ENCODE results near the gene CNTNAP2.

CNTNAP2 gene

DNA sequence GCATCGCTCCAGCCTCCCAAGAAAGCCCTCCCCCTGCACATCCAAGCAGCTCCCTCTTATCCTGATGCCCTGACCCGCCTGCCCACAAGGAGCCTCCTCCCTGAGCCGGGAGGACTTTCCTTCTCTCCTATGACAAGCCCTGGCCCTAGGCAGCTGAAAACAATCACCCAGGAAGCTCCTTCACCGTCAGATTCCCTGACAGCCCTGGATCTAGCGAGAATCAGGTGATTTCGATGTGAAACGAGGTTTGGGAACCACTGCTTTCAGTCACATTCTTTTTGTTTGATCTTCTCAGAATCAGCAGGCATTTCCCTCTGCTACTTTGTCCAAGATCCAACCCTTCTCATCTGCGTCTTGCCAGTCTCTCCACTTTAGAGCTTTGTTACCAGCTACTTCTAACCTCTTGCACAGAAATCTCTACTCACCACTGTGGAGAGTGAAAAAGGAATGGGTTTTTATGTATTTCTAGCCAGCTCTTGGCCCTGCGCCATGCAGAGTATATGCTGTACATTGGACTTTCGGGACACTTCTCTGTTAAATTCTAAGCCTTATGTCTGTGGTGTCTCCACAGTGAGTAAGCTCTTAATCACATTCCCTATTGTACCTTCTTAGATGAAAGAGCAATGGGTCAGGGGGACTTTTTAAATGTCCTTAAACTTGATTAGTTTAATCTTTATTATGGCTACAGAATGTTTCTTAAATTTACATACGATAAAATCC, 2220.8 kb downstream of the CNTNAP2 start:
- no peak for DNase-seq

DNA sequence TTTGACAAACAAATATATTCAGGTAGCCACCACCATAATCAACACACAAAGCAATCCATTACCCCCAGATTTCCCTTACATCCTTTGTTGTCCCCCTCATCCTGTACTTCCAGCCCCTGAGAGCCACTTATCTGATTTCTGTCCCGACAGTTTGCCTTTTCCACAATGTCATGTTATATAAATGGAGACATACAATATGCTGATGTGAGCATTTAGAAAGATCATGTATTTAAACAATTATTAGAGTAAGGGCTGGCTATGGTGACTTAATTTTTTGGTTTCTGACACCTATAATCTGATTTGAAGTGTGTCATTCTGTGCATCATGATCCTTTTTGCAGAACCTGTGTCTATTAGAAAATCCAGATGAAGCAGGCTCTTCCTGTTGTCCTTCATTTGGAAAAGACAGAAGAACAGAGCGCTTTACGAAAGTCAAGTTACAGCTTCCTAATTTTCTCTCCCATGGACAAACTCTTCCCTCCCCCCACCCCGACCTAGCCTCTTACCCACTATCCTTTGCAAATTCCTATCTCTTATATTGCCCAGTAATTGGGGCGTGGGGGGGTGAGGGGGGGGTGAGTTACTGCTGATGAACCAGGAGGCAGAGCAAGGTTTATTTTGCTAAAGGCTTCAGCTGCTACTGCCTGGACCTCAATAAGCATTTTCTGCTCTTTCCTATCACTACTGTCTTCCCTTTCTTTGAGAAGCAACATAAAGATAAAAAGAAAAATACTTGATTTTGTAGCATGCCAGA, 2221.6 kb downstream of the CNTNAP2 start:
- DNase-seq, result no peak

DNA sequence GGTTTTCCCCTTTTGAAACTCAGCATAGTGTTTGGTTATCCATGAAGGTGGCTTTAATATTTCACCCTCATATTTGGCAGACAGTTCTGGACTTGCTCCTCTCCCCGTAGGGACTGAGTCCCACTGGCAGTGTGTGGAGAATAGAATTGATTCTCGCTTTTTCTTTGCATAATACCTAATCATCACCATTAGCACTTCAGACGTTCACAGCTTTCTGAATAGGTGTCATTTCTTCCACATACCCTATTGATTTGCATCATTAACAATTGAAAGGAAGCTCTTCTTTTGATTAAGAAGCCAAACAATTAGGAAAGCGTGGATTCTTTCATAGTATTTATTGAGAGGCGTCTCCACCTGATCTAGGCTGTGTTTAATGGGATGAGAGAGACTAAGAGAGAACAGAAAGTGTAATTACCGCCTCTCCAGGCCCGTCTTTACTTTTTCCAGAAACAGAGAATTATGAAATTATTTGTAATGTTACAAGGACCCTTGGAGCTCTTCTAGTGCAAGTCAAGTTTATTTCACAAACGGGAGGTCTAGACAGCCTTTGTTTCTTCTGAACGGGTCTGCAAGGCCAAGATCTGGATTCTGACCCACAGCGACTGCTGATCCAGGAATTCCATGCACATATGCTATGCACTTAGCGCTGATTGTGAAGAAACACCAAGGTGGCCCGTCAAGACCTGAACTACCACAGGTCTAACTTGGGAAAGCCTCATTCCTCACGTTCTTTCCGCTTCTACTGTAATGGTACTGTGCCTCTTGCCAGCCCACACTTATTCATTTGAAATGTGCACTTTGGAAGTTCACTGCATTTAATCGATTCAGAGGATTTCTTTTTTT, 2224.1 kb downstream of the CNTNAP2 start:
- no peak for DNase-seq

DNA sequence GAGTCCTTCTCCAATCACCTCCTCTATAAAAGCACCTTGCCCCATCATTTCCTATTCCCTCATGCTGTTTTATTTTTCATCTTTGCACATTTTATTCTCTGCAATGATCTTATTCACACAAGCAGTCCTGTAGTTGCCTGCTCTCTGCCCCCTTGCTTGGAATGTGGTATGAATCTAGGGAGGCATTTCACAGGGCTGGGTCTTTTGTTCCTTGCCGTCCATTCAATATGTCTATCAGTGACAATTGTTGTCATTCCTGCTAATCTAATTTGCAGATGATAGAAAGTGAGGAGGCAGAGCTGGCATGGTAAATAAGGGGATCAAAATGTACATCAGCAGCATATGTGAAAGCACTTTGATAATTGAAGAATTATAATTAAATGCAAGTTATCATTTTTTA, 2227.8 kb downstream of the CNTNAP2 start:
- no peak for DNase-seq

DNA sequence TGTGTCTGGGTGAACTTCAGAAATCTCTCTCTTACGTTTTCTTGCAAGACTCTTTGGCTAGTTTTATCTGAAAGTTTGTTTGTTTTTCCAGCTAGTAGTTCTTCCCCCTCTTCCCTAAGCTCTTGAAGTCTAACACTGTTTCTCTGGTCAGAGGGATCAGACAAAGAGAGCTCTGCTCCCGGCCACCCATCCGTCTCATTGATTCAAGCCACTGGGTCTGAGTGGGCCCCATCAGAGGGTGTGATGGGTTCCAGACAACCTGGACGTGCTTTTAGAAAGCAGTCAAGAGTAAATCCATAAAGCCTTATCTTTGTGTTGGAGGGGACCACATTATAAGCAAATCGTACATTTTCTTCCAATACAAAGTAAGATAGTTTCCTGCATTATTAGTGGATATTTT, 2231.4 kb downstream of the CNTNAP2 start:
- no peak for DNase-seq

DNA sequence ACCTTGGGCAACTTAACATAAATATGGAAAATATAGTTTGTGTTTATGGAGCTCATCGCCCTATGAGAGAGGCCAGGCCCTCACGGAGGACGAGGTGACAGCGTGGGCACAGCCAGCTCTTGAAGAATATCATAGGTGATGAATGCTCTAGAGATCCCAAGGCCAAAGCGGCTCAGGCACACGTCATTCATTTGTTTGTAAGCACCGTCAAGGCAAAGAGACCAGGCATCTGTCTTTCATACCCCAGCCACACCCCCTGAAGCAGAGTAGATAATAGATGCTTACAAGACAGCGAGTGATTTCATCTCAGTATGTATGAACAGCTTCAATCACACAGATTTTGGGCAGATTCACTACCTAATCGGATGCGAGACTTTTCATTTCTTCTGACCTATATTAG, 2231.9 kb downstream of the CNTNAP2 start:
- DNase-seq, result no peak

DNA sequence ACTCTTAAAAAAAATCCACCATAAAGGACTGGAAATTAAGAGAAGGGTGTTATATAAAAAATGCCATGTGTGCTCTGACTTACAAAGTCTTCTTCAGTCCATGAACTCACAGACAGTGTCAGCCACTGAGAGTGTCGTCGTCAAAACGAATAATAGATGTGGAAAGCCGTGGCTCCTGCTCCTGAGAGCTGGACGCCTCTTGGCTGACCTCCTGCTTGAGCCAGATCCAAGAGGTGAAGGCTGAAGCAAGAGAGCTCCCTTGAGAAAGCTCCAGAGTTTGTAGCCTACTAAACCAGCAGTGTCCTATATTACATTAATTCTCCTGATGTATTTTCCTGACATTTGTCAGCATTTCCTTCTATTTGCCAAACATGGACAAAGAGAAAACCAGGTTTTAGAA, 2239.7 kb downstream of the CNTNAP2 start:
- DNase-seq, result no peak

DNA sequence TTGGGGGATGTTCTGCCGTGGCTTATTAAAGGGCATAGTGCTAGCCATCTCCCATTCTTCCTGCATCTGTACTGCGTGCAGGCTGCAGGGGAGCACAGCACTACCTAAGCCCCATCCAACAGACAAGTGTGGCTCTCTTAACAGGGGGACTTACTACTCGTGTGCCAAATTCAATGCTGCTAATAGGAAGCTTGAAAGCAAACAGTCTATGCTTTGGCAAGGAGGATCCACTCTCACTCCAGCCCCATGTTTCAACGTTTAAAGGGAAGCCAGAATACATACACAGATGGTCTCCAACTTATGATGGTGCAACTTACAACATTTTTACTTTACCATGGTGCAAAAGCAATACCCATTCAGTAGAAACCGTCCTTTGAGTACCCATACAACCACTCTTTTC, 2245.9 kb downstream of the CNTNAP2 start:
- DNase-seq, result no peak

DNA sequence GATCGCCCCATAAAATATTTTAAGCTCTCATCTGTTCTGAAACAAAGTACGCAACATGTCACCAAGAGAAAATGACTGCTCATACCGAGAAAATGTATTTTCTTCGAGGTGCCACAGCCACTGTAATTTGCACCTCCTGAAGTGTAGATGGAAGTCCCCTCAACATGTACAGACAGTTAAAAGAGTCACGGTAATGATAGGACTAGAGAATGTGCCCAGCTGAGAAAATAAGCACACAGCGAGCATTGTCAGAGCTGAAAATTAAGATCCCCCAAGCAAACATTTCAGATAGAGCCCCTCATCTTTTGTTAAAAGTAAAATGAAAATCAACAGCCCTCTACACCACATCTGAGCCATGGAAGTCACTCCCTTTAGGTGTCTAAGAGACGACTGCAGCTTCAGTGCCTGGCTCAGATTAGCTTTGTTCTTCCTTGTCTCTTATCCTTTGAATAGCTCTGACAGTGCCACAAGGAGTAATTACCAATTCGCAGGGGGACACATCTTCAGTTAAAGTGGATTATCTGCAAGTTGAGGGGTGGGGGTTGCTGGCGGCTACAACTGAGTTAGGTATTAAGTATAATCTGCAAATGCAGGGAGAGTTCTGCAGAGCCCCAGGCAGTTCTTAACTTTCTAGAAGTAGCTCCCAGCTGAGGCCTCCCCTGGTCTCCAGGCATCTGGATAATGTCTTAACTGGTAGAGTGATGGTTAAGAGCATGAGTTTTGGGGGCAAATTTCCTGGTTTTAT, 2251.3 kb downstream of the CNTNAP2 start:
- DNase-seq, result no peak

DNA sequence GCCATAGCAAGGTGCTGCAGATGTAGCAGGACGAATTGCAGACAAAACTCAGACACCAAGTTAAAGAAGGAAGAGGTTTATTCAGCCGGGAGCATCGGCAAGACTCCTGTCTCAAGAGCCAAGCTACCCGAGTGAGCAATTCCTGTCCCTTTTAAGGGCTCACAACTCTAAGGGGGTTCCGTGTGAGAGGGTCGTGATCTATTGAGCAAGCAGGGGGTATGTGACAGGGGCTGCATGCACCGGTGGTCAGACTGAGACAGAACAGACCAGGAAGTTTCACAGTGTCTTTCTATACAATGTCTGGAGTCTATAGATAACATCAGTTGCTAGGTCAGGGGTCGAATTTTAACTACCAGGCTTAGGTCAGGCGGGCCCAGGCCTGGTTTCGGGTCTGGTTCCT, 2252.0 kb downstream of the CNTNAP2 start:
- DNase-seq, result no peak

DNA sequence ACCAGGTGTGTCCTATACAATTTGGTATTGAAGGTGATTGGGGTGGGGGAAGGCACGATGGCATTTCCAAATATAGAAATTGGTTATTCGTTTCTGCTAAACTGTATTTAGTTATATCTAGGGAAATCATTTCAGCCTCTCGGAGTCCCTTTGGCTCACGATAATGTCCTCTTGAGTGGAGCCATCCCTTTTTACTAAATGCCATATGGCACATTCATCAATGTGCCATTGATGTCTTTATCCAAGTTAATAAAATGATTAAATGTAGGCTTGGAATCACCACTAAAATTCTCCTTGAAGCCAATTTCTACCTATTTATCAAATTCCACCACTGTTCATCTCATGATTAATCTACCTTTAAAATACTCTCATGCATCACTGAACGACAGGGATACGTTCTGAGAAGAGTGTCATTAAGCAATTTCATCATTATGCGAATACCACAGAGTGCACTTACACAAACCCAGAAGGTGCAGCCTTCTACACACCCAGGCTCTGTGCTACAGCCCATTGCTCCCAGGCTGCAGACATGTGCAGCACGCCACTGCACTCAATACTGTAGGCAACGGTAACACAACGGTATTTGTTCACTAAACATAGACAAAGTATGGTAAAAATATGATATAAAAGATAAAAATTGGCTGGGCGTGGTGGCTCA, 2254.8 kb downstream of the CNTNAP2 start:
- no peak for DNase-seq

DNA sequence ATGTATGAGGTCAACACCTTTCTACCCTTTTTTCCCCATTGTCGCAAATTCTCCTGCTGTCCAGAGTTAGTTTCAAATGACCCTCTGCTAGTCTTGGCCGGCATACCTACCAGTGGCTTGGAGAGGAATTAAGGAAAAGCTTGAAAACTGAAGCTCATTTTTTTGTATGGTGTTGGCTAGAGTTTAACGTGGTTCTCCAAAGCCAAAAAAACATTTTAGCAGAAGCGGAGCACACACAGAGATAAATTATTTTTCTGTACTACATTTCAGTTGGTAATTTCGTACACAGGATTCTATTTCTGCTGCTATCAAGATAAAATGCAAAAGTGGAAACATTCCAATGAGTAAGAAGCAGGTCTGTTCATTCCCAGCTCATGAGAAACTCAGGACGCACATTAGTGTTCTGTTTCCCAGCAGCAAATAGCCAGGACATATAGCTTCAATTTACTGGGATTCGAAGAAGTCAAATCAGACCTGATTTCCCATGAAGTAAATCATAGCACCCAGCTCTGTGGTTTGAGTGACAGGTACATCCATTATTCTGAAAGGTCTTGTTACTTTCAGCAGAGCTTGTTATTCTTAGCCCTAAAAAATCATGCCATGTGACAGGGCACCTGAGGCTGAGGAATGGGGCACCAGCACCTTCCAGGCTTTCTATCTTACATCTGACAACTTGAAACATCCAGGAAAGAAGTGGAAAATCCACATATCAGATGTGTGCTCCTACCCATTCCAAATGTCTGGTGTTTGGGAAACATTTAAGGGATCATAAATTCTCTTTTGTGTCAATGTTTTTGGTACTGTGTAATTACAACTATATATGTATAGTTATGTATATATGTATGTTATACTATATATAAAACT, 2258.0 kb downstream of the CNTNAP2 start:
- DNase-seq, result no peak

DNA sequence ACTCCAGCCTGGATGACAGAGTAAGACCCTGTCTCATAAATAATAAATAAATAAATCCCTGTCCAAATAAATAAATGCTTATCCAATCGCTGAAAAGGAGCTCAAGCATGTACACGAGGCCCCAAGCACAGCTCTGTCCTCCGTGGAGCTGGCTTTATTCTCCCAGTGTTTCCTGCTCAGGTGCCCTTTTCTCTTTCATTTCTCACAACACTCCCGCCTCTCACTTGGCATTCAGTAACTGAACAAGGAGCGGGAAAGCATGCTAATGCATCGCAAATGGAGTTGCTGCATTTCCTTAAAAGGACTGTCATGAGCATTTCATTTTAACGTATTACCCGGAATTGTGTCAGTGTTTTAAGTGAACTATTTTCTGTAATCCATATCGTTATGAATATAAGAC, 2263.1 kb downstream of the CNTNAP2 start:
- DNase-seq, result no peak

DNA sequence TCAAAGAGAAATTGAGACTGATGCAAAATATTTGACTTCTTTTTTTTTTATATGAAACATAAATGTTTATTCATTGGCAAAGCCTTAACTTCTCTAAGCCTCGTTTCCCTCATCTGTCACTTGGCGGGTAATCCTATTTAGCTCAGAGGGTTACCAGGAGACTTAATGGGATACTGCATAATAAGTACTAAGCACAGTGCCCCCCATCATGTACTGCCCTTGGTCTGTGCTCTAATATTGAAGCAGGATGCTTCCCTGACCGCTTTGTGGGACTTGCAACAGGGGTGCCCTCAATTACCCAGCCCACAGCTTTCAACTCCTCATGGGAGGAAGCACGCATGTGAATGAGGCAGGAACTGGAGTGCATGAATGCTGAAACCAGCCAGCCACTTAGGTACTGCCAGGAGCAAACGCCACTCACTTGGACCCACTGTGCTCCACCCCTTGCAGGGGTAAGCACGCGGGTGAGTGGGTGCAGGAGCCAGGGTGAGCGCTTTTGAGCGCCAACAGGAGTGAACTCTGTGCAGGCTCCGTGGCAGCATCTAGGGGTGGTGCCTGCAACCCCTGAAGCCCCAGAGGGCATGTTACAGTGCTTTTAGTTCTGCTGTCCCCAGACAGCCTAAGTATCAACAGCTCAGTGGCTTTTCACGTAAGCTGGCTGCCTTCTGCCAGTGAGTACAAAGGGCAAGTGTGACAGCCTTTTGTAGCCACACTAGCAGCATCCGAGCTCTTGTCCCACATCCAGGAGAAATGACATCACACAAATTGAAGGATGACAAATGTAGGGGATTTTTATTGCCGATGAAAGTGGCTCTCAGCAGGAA, 2264.2 kb downstream of the CNTNAP2 start:
- no peak for DNase-seq

DNA sequence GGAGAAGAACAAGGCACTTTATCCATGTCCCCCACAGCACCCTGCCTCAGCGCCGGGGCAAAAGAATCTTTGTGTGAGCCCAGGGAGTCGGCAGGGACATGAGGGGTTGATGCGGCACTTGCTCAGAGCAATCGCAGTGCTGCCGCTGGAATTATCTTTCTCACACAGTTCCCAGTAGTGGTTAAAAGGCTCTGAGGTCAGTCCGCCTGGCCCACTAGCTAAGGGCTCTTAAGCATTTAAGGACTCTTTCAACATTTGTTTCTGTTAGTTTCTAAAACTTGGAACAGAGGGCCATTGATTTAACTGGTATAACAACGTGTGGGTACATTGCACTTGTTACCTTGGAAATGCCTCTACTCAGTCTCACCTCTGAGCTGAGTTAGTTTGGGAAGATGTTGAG, 2266.0 kb downstream of the CNTNAP2 start:
- DNase-seq, result no peak

DNA sequence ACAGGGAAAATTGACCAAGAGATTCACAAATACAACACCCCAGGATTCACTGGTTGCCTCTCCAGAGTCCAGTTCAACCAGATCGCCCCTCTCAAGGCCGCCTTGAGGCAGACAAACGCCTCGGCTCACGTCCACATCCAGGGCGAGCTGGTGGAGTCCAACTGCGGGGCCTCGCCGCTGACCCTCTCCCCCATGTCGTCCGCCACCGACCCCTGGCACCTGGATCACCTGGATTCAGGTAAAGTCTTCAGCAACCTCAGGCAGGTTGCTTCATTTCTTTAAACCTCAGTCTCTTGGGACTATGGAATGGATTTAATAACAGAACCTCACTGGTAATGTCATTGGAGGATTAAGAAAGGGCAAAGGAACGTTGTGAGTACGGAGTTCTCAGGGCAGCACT, 2267.1 kb downstream of the CNTNAP2 start:
- no peak for DNase-seq

DNA sequence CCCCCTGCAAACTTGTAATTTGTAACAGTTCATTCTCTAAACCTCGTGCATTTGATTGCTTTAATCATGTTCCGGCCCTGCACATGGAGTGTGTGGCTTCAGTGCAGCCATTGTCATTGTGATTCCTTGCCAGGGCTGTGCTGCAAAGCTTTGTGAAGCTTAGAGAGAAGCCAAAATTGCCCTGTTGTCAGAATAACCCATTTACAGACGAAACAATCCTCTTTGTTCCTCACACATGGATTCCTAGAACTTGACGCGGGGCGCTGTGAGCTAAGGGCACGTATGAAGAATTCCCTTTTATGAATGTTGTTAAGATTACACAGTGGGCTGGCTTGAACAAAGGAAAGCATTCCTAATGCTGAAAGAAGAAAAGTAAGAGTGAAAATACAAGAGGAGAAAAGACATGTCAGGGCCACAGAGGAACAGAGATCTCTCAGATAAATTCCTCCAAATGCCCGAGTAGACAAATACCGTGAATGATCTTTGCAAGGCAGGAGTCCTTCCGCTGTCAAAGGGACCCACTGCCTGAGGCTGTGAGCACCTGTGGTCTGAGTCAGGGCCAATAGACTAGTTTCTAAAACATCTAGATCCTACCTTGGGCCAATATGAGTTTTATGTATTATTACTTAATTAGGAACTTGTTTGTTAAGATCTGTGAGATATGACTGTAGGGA, 2268.5 kb downstream of the CNTNAP2 start:
- DNase-seq, result no peak

DNA sequence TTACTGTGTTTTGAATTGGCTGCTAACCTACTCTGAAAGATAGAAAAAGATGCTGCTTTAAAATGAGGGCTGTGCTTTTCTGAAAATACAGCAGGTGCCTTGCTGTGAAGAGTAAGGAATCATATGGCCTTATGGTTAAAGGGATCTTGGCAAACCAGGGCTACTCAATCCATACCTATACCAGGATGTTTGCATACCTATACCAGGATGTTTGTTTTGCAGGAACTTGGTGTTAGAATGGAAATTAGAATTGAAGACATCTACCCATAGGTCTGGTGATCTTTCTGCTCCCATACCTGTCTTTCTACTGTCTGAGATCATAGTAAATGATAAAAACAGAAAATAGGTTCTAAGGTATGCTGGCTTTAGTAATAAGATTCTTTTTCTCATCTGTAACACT, 2273.8 kb downstream of the CNTNAP2 start:
- DNase-seq, result no peak

DNA sequence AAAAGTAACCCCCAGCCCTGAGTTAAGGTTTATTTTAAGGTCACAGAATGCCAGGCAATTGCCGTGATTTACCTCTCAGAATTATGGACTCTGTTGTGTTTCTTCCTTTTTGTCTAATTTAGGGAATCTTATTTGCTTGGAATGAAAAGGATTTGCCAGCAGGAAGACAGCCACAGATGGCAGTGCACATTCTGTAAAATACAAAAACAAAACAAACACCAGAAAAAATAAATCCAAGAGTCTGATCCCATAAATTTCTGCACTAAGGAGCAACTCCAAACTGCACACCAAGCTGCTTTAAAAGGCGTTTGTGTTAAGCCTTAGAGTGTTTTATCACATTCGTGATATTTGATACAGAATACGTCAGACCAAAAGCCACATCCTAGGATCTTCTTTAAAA, 2275.0 kb downstream of the CNTNAP2 start:
- no peak for DNase-seq

DNA sequence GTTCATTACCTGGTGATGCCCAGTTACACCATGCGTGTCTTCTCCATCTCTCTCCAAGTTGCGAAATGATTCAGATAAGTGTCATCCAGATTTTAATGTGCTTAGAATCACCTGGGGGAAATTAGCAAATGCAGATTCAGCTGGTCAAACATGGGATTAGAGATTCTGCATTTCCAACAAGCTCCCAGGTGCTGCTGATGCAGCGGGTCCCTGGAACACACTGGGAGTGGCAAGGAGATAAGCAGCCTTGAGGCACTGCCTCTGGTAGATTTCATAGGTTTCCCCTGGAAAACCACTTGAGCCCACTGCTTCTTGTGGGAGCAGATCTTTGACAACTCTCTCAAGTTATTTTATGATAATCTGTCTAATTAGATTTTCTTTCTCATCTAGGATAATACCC, 2278.0 kb downstream of the CNTNAP2 start:
- DNase-seq, result no peak
